ENCODE results near the gene OXSR1. TPM values are rescaled to one million over a fixed set of nuclear protein-coding genes. Genes with fewer than 3 reads are reported as not detected.
A peak's percentile ranks its signal among the peaks of the same experiment; 100 is the strongest.
"Not testable (repeated sequence)": the region's sequence is repeated elsewhere in the genome, so short reads cannot be mapped to it uniquely, and the experiment has no call there.

OXSR1 gene
- total and polyA plus RNA-seq, 8 donors: 7.0 to 49.9 (median 19.8) TPM

DNA sequence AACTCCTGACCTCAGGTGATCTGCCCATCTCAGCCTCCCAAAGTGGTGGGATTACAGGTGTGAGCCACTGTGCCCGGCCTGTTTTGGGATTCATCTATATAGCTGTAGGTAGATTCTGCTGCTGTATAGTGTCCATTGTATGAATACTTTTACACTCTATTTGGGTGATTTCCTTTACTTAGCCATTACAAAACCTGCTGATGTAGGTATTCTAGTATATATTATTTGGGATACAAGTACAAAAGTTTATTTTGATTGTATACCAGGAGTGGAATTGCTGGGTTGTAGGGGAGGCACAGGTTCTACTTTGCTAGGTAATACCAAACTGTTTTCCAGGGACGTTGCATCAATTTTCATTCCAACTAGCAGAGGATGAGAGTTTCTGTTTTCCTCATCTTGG lies 9.5 kb upstream of the OXSR1 start:
- no peak for TF ChIP-seq EP300 (IDR thresholded peaks at IDR 0.05)
- TF ChIP-seq POLR2AphosphoS5 (IDR thresholded peaks at IDR 0.05): no peak
- no peak for TF ChIP-seq POLR2A (IDR thresholded peaks at IDR 0.05)
- TF ChIP-seq, protein P1, sequence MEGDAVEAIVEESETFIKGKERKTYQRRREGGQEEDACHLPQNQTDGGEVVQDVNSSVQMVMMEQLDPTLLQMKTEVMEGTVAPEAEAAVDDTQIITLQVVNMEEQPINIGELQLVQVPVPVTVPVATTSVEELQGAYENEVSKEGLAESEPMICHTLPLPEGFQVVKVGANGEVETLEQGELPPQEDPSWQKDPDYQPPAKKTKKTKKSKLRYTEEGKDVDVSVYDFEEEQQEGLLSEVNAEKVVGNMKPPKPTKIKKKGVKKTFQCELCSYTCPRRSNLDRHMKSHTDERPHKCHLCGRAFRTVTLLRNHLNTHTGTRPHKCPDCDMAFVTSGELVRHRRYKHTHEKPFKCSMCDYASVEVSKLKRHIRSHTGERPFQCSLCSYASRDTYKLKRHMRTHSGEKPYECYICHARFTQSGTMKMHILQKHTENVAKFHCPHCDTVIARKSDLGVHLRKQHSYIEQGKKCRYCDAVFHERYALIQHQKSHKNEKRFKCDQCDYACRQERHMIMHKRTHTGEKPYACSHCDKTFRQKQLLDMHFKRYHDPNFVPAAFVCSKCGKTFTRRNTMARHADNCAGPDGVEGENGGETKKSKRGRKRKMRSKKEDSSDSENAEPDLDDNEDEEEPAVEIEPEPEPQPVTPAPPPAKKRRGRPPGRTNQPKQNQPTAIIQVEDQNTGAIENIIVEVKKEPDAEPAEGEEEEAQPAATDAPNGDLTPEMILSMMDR (IDR thresholded peaks at IDR 0.05): no peak
- H3K27me3 ChIP-seq: no peaks in the 10 kb centered on the region
- H3K4me1 ChIP-seq: peaks cover 0 to 32% (median 0%) of the 10 kb centered on the region in 4 donors
- no peak for DNase-seq
- 93 to 96% (median 94%) methylated on average over 2 of the region's 2 CpGs for WGBS, 5 donors
- H3K36me3 ChIP-seq: no peaks in the 10 kb centered on the region
- H3K27ac ChIP-seq: no peak overlapping the region
- intact Hi-C loops (cut with DNase I; ENCODE audit: low total_unique reads): no loop called here
- no peaks in the 10 kb centered on the region for H3K9me3 ChIP-seq
- no peak overlapping the region for H3K4me3 ChIP-seq

DNA sequence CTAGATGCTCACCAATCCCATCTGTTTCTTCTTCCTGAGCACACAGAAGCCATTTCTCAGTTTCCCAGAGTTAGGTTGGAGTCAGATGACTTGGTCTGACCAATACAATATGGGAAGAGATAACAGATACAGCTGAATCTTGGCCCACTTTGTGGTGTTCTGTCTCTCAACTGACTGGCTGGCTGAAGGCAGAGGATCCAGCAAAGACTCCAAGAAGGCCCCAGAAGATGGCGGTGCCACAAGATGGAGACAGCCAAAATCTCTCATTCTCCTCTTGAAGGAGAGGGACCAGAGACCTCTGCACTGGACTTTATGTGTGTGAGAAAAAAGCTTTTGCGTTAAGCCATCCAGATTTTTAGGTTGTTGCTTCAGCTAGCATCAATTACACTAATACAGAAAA lies 8.2 kb upstream of the OXSR1 start:
- Histone ChIP-seq H3K4me1 (peaks cover 0 to 20% (median 0%) of the 10 kb centered on the region in 4 donors), H3K27ac (no peak overlapping the region), H3K27me3 (no peaks in the 10 kb centered on the region), H3K4me3 (no peak overlapping the region), H3K36me3 (no peaks in the 10 kb centered on the region), H3K9me3 (no peaks in the 10 kb centered on the region)
- TF ChIP-seq EP300 (IDR thresholded peaks at IDR 0.05) (no peak), POLR2AphosphoS5 (IDR thresholded peaks at IDR 0.05) (no peak), POLR2A (IDR thresholded peaks at IDR 0.05) (no peak)
- TF ChIP-seq, protein P1 (IDR thresholded peaks at IDR 0.05): no peak
- 91 to 100% (median 97%) methylated on average over 2 of the region's 2 CpGs for WGBS, 5 donors
- DNase-seq: no peak
- intact Hi-C loops (cut with DNase I; ENCODE audit: low total_unique reads): no loop called here

DNA sequence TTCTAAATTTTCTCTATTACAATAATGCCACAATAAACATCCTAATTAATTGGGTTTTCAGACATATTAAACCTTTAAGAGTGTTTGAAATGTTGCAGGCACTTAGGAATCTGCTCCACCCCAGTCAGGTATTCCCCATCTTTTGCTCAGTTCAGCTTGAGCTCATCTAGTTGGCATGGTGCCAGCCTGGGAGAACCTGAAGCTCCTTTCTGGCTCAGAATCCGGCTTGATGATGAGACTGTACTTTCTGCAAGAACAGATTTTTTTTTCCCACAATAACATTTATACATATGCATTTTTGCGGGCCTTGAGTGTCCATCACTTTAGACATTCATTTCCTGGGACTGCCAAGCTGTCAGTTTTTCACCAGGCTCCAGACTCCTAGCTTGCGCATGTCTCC lies 7.7 kb upstream of the OXSR1 start:
- intact Hi-C loops (cut with DNase I; ENCODE audit: low total_unique reads): no loop called here
- Histone ChIP-seq H3K27ac (no peak overlapping the region), H3K9me3 (no peaks in the 10 kb centered on the region), H3K4me1 (peaks cover 0 to 20% (median 0%) of the 10 kb centered on the region in 4 donors), H3K27me3 (no peaks in the 10 kb centered on the region), H3K4me3 (no peak overlapping the region), H3K36me3 (no peaks in the 10 kb centered on the region)
- TF ChIP-seq, protein P1 (IDR thresholded peaks at IDR 0.05): no peak
- TF ChIP-seq POLR2A (IDR thresholded peaks at IDR 0.05): no peak
- no peak for TF ChIP-seq EP300 (IDR thresholded peaks at IDR 0.05)
- TF ChIP-seq POLR2AphosphoS5 (IDR thresholded peaks at IDR 0.05): no peak
- 83 to 95% (median 91%) methylated on average over 3 of the region's 3 CpGs for WGBS, 5 donors
- peak in 1 of 2 donors; percentile 45 for DNase-seq

DNA sequence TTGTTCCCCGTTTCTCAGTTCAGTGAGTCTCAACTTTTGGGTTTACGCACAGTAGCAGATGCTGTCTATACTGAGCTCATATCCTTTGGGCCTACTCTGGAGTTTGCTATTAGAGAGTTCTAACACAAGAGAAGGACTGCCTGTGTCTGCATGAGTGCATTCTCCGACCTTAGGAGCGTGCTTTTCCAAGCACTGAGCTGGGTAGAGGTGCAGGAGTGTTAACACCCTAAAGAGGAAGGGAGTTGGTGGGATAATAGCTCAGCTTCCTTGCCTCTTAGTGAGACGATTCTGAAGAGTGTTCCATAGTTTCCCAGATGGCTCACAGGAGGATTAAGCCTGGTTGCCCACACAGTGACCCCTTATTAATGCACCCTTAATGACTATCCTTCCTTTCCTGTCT lies 6.9 kb upstream of the OXSR1 start:
- Histone ChIP-seq H3K36me3 (no peaks in the 10 kb centered on the region), H3K9me3 (no peaks in the 10 kb centered on the region), H3K27ac (no peak overlapping the region), H3K4me3 (no peak overlapping the region), H3K4me1 (peaks cover 0 to 14% (median 0%) of the 10 kb centered on the region in 4 donors), H3K27me3 (no peaks in the 10 kb centered on the region)
- TF ChIP-seq POLR2A (IDR thresholded peaks at IDR 0.05) (no peak), POLR2AphosphoS5 (IDR thresholded peaks at IDR 0.05) (no peak), EP300 (IDR thresholded peaks at IDR 0.05) (no peak)
- TF ChIP-seq, protein P1 (IDR thresholded peaks at IDR 0.05): no peak
- no peak for DNase-seq
- intact Hi-C loops (cut with DNase I; ENCODE audit: low total_unique reads): no loop called here
- 79 to 88% (median 84%) methylated on average over 5 of the region's 5 CpGs for WGBS, 5 donors

DNA sequence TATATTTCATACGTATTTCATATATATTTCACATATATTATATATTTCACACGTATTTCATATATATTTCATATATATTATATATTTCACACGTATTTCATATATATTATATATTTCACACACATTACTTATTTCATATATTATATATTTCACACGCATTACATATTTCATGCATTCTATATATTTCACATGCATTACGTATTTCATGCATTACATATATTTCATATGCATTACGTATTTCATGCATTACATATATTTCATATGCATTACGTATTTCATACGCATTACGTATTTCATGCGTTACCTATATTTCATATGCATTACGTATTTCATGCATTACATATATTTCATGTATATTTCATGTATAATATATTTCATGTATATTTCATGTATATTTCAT lies 4.6 kb upstream of the OXSR1 start:
- intact Hi-C loops (cut with DNase I; ENCODE audit: low total_unique reads); H3K27ac ChIP-seq; H3K4me3 ChIP-seq; H3K27me3 ChIP-seq; H3K4me1 ChIP-seq; DNase-seq; H3K9me3 ChIP-seq; H3K36me3 ChIP-seq: not testable (repeated sequence)
- WGBS, 5 donors: 93 to 97% (median 94%) methylated on average over 11 of the region's 11 CpGs

Measured in stomach (tissue), 9 donors.